Panc1 (cell line): ENCODE results near the gene MSRB3. TPM values are rescaled to one million over a fixed set of nuclear protein-coding genes. Genes with fewer than 3 reads are reported as not detected.

Experiments used
- ATAC-seq: fragments of 200-7000 bp; cut with Tn5 transposase; 2 replicates; pipeline ENCODE4 v1.9.1; 2020; ENCODE audit warnings: mild to moderate bottlenecking, moderate library complexity
- BruUV-seq: library from RNA; stranded (reverse); fragments of 400-500 nt; replicated peaks from 2 replicates; lab custom pipeline; 2021; lab: Mats Ljungman, UMichigan
- CTCF ChIA-PET: fragments of 300-600 bp; sonication (Branson Sonifier 250); formaldehyde crosslinking; loops from one replicate; lab custom pipeline; 2022; ENCODE audit warnings: antibody characterized with exemption; lab: Charles Lee
- POLR2A ChIA-PET: fragments of 300-600 bp; sonication (Branson Sonifier 250); formaldehyde crosslinking; loops from one replicate; lab custom pipeline; 2022; ENCODE audit warnings: antibody characterized with exemption; lab: Charles Lee
- DNase-seq: peaks from one replicate; pipeline ENCODE4 v3.0.0-alpha.2; 2010; ENCODE audit warnings: low read depth, low spot score
- H3K27ac ChIP-seq: 2 replicates; pipeline ENCODE4 v1.5.1; 2011; ENCODE audit warnings: mild to moderate bottlenecking, low read length, inconsistent platforms
- H3K27me3 ChIP-seq: fragments of 200-500 bp; sonication (Bioruptor generic); 2 replicates; pipeline ENCODE4 v1.6.0; 2014; ENCODE audit warnings: low read length, inconsistent platforms; ENCODE audit not compliant: control insufficient read depth, insufficient read depth
- H3K36me3 ChIP-seq: fragments of 200-500 bp; sonication (Bioruptor generic); 2 replicates; pipeline ENCODE4 v1.5.1; 2014; ENCODE audit warnings: inconsistent platforms, mild to moderate bottlenecking, low read length, moderate library complexity; ENCODE audit not compliant: control insufficient read depth, insufficient read depth
- H3K4me1 ChIP-seq: 2 replicates; pipeline ENCODE4 v1.5.1; 2011; ENCODE audit warnings: inconsistent platforms, mild to moderate bottlenecking, low read length, moderate library complexity; ENCODE audit not compliant: control insufficient read depth, insufficient read depth
- H3K4me3 ChIP-seq, 2 experiments: 2 replicates each; pipeline ENCODE4 v1.5.1; 2011 to 2012; ENCODE audit warnings: low read depth in 2 of 2, low read length in 2 of 2, mild to moderate bottlenecking in 2 of 2, inconsistent platforms in 1 of 2, moderate library complexity in 1 of 2
- H3K9me3 ChIP-seq: fragments of 200-500 bp; sonication (Bioruptor generic); 2 replicates; pipeline ENCODE4 v1.5.1; 2014; ENCODE audit warnings: low read depth, mild to moderate bottlenecking, inconsistent platforms, low read length, moderate library complexity; ENCODE audit not compliant: control insufficient read depth, insufficient read depth
- CTCF ChIP-seq: fragments of 450-650 bp; IDR thresholded peaks from 2 replicates; pipeline ENCODE4 v1.5.1; 2017; ENCODE audit warnings: mild to moderate bottlenecking
- POLR2AphosphoS5 ChIP-seq: IDR thresholded peaks from 2 replicates; pipeline ENCODE4 v1.6.1; 2012; ENCODE audit warnings: mild to moderate bottlenecking, low read depth, low read length, moderate library complexity
- REST ChIP-seq, 2 experiments: IDR thresholded peaks; 2 replicates each; pipeline ENCODE4 v1.6.1; 2011 to 2012; ENCODE audit warnings: low read depth in 2 of 2, control low read depth in 1 of 2, low read length in 1 of 2, mild to moderate bottlenecking in 1 of 2, moderate library complexity in 1 of 2; ENCODE audit not compliant: insufficient read depth in 1 of 2
- SIN3A ChIP-seq: IDR thresholded peaks from 2 replicates; pipeline ENCODE4 v1.6.1; 2012; ENCODE audit warnings: low read depth, mild to moderate bottlenecking, low read length, moderate library complexity, borderline replicate concordance; ENCODE audit not compliant: insufficient read depth
- TCF7L2 ChIP-seq: IDR thresholded peaks from 2 replicates; pipeline ENCODE4 v1.6.1; 2011; ENCODE audit warnings: mild to moderate bottlenecking, low read depth, low read length, inconsistent platforms
- in situ Hi-C: cut with HindIII; loops from 2 replicates; pipeline ENCODE4 v1.10.0; 2016; ENCODE audit warnings: low sequenced_read_pairs, low pct_unique_long_range_greater_than_20kb
- intact Hi-C: fragments of 100-400 bp; cut with micrococcal nuclease; formaldehyde crosslinking; loops from one replicate; pipeline ENCODE4 v1.10.0; 2022; ENCODE audit not compliant: unreplicated experiment
- total RNA-seq: library from RNA; stranded (reverse); gene quantifications from one replicate; pipeline ENCODE4 v1.2.1, GENCODE V29; 2021; ENCODE audit not compliant: unreplicated experiment

The MSRB3 gene
- total RNA-seq, 1 experiment from 2014 or later, result 89.7 TPM

GRCh38 chr12:65500091-65500900 lies 221.8 kb downstream of the MSRB3 start:
- intact Hi-C loops (no loop called here), in situ Hi-C loops (no loop called here)
- Histone ChIP-seq H3K4me3 (no peak overlapping the region), H3K9me3 (no peaks in the 10 kb centered on the region), H3K36me3 (no peaks in the 10 kb centered on the region), H3K4me1 (no peaks in the 10 kb centered on the region; the same call in 1 of the 2 replicates), H3K27ac (no peak overlapping the region), H3K27me3 (no peaks in the 10 kb centered on the region)
- CTCF ChIA-PET, result no interaction called here
- DNase-seq, result no peak
- ATAC-seq, result no peak
- TF ChIP-seq SIN3A, result no peak
- POLR2A ChIA-PET, result no interaction called here
- no TSS peak for BruUV-seq

- Histone ChIP-seq H3K9me3 (no peaks in the 10 kb centered on the region), H3K27me3 (no peaks in the 10 kb centered on the region), H3K36me3 (no peaks in the 10 kb centered on the region), H3K4me3 (no peak overlapping the region), H3K4me1 (no peaks in the 10 kb centered on the region; the same call in 1 of the 2 replicates), H3K27ac (no peak overlapping the region)
- in situ Hi-C loops (no loop called here), intact Hi-C loops (no loop called here)
- TF ChIP-seq CTCF, result no peak
- TF ChIP-seq REST (IDR thresholded peaks at IDR 0.05; ENCODE audit: insufficient read depth in 1 of 2, low read depth in 2 of 2, low read length in 1 of 2), result no peak
- no peak for TF ChIP-seq POLR2AphosphoS5
- TF ChIP-seq SIN3A, result no peak
- no peak for TF ChIP-seq TCF7L2
- no TSS peak for BruUV-seq
- ChIA-PET POLR2A (no interaction called here), CTCF (no interaction called here)
- DNase-seq (no peak), ATAC-seq (no peak)
Observed at GRCh38 chr12:65501093-65501621, 222.7 kb downstream of the MSRB3 start.

GRCh38 chr12:65501935-65502334 lies 223.5 kb downstream of the MSRB3 start:
- Histone ChIP-seq H3K9me3 (no peaks in the 10 kb centered on the region), H3K27me3 (no peaks in the 10 kb centered on the region), H3K36me3 (no peaks in the 10 kb centered on the region), H3K27ac (no peak overlapping the region), H3K4me1 (no peaks in the 10 kb centered on the region; the same call in 1 of the 2 replicates), H3K4me3 (no peak overlapping the region)
- intact Hi-C loops (no loop called here), in situ Hi-C loops (no loop called here)
- TF ChIP-seq REST (IDR thresholded peaks at IDR 0.05; ENCODE audit: insufficient read depth in 1 of 2, low read depth in 2 of 2, low read length in 1 of 2) (peak in 1 of 2 experiments; percentile 66; a peak in 1 of 4 replicates), SIN3A (no peak)
- BruUV-seq, result no TSS peak
- no peak for ATAC-seq
- ChIA-PET POLR2A (no interaction called here), CTCF (no interaction called here)
- DNase-seq, result no peak
